ENCODE measurements around the gene FBXW11. TPM values are rescaled to one million over a fixed set of nuclear protein-coding genes. Genes with fewer than 3 reads are reported as not detected.

The FBXW11 gene
- total RNA-seq, 1 experiment from 2014 or later: 52.2 TPM

DNA sequence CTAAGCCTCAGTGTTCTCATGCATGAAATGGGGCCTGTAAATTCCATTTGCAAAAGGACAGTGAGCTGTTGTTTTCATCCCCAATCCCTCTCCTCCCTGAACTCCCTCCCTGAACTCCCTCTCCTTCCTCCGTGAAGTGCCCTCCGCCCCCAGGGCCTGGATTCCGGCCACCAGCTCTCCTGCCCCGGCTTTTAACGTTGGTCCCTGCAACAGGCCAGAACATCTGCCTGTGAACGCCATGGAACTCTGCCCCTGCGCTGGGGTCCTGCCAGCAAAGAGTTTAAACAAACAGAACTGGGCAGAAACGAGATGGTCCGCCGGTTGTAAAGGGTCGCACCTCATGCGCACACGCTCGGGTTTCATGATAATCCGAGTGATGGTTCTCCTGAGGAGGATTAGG, 158.4 kb downstream of the FBXW11 start:
- ATAC-seq (no peak), DNase-seq (ENCODE audit: low spot score) (no peak)
- H3K27ac Mint-ChIP-seq: no peak overlapping the region; the same call in 1 of the 2 replicates
- POLR2A ChIA-PET: no interaction called here
- CTCF ChIA-PET: no interaction called here
- no peaks in the 10 kb centered on the region for H3K9me3 Mint-ChIP-seq
- no peaks in the 10 kb centered on the region for H3K27me3 Mint-ChIP-seq (ENCODE audit: low read depth)
- peaks cover 8% of the 10 kb centered on the region for H3K4me1 Mint-ChIP-seq
- no peak overlapping the region for H3K4me3 Mint-ChIP-seq
- TF ChIP-seq ZNF671 (CRISPR knock-in tag; IDR thresholded peaks at IDR 0.05) (no peak), JAZF1 (CRISPR knock-in tag; IDR thresholded peaks at IDR 0.05) (no peak), NFYB (CRISPR knock-in tag; conservative IDR thresholded peaks at IDR 0.05; ENCODE audit: low read depth) (no peak), NFATC4 (CRISPR knock-in tag; IDR thresholded peaks at IDR 0.05) (no peak), ETV6 (CRISPR knock-in tag; IDR thresholded peaks at IDR 0.05) (no peak), SMAD4 (CRISPR knock-in tag; IDR thresholded peaks at IDR 0.05) (no peak)
- TF ChIP-seq, protein P1, sequence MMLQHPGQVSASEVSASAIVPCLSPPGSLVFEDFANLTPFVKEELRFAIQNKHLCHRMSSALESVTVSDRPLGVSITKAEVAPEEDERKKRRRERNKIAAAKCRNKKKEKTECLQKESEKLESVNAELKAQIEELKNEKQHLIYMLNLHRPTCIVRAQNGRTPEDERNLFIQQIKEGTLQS (CRISPR knock-in tag; conservative IDR thresholded peaks at IDR 0.05): no peak
- TF ChIP-seq, protein P2, sequence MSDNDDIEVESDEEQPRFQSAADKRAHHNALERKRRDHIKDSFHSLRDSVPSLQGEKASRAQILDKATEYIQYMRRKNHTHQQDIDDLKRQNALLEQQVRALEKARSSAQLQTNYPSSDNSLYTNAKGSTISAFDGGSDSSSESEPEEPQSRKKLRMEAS (CRISPR knock-in tag; IDR thresholded peaks at IDR 0.05): no peak
- TF ChIP-seq, protein P3, sequence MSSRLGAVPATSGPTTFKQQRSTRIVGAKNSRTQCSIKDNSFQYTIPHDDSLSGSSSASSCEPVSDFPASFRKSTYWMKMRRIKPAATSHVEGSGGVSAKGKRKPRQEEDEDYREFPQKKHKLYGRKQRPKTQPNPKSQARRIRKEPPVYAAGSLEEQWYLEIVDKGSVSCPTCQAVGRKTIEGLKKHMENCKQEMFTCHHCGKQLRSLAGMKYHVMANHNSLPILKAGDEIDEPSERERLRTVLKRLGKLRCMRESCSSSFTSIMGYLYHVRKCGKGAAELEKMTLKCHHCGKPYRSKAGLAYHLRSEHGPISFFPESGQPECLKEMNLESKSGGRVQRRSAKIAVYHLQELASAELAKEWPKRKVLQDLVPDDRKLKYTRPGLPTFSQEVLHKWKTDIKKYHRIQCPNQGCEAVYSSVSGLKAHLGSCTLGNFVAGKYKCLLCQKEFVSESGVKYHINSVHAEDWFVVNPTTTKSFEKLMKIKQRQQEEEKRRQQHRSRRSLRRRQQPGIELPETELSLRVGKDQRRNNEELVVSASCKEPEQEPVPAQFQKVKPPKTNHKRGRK (CRISPR knock-in tag; IDR thresholded peaks at IDR 0.05; ENCODE audit: borderline replicate concordance): no peak
- TF ChIP-seq, protein P4, sequence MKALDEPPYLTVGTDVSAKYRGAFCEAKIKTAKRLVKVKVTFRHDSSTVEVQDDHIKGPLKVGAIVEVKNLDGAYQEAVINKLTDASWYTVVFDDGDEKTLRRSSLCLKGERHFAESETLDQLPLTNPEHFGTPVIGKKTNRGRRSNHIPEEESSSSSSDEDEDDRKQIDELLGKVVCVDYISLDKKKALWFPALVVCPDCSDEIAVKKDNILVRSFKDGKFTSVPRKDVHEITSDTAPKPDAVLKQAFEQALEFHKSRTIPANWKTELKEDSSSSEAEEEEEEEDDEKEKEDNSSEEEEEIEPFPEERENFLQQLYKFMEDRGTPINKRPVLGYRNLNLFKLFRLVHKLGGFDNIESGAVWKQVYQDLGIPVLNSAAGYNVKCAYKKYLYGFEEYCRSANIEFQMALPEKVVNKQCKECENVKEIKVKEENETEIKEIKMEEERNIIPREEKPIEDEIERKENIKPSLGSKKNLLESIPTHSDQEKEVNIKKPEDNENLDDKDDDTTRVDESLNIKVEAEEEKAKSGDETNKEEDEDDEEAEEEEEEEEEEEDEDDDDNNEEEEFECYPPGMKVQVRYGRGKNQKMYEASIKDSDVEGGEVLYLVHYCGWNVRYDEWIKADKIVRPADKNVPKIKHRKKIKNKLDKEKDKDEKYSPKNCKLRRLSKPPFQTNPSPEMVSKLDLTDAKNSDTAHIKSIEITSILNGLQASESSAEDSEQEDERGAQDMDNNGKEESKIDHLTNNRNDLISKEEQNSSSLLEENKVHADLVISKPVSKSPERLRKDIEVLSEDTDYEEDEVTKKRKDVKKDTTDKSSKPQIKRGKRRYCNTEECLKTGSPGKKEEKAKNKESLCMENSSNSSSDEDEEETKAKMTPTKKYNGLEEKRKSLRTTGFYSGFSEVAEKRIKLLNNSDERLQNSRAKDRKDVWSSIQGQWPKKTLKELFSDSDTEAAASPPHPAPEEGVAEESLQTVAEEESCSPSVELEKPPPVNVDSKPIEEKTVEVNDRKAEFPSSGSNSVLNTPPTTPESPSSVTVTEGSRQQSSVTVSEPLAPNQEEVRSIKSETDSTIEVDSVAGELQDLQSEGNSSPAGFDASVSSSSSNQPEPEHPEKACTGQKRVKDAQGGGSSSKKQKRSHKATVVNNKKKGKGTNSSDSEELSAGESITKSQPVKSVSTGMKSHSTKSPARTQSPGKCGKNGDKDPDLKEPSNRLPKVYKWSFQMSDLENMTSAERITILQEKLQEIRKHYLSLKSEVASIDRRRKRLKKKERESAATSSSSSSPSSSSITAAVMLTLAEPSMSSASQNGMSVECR (CRISPR knock-in tag; IDR thresholded peaks at IDR 0.05; ENCODE audit: borderline replicate concordance): no peak
- H3K36me3 Mint-ChIP-seq: no peaks in the 10 kb centered on the region

DNA sequence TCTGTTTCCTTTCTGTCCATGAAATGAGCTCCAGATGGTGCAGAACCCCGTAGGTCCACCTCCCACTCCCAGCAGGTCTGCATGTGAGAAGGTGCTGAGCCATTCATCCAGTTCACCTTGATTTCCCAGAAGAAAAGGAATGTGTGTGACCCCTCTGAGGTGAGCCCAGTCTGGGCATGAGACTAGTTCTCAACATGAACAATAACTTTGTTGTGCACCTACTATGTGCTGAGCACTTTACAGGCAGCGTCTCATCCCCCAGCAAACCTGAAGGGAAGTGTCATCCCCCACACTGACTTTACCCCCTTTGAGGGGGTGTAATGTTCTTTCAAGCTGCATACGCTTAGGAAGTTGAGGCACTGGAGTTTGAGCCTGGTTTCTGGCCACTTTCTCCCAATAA, 159.4 kb downstream of the FBXW11 start:
- CTCF ChIA-PET: interaction anchor here (1.0 to 1.9 kb wide), 2 partner anchors 11 to 341 kb away, joined by 3 to 13 read pairs; partner anchors contain the start of gene STK10
- TF ChIP-seq, protein P5, sequence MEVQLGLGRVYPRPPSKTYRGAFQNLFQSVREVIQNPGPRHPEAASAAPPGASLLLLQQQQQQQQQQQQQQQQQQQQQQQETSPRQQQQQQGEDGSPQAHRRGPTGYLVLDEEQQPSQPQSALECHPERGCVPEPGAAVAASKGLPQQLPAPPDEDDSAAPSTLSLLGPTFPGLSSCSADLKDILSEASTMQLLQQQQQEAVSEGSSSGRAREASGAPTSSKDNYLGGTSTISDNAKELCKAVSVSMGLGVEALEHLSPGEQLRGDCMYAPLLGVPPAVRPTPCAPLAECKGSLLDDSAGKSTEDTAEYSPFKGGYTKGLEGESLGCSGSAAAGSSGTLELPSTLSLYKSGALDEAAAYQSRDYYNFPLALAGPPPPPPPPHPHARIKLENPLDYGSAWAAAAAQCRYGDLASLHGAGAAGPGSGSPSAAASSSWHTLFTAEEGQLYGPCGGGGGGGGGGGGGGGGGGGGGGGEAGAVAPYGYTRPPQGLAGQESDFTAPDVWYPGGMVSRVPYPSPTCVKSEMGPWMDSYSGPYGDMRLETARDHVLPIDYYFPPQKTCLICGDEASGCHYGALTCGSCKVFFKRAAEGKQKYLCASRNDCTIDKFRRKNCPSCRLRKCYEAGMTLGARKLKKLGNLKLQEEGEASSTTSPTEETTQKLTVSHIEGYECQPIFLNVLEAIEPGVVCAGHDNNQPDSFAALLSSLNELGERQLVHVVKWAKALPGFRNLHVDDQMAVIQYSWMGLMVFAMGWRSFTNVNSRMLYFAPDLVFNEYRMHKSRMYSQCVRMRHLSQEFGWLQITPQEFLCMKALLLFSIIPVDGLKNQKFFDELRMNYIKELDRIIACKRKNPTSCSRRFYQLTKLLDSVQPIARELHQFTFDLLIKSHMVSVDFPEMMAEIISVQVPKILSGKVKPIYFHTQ (CRISPR knock-in tag; IDR thresholded peaks at IDR 0.05): no peak
- no peak for TF ChIP-seq ZNF423 (CRISPR knock-in tag; IDR thresholded peaks at IDR 0.05)
- TF ChIP-seq NFE2L1 (CRISPR knock-in tag; IDR thresholded peaks at IDR 0.05): no peak
- TF ChIP-seq ZNF317 (CRISPR knock-in tag; IDR thresholded peaks at IDR 0.05; ENCODE audit: borderline replicate concordance, low read depth): no peak
- TF ChIP-seq HMGA2 (CRISPR knock-in tag; IDR thresholded peaks at IDR 0.05): no peak
- no peak for TF ChIP-seq ESRRA (CRISPR knock-in tag; IDR thresholded peaks at IDR 0.05; ENCODE audit: borderline replicate concordance)
- no peak for TF ChIP-seq TCF7 (CRISPR knock-in tag; IDR thresholded peaks at IDR 0.05; ENCODE audit: low read depth)
- TF ChIP-seq, protein P6, sequence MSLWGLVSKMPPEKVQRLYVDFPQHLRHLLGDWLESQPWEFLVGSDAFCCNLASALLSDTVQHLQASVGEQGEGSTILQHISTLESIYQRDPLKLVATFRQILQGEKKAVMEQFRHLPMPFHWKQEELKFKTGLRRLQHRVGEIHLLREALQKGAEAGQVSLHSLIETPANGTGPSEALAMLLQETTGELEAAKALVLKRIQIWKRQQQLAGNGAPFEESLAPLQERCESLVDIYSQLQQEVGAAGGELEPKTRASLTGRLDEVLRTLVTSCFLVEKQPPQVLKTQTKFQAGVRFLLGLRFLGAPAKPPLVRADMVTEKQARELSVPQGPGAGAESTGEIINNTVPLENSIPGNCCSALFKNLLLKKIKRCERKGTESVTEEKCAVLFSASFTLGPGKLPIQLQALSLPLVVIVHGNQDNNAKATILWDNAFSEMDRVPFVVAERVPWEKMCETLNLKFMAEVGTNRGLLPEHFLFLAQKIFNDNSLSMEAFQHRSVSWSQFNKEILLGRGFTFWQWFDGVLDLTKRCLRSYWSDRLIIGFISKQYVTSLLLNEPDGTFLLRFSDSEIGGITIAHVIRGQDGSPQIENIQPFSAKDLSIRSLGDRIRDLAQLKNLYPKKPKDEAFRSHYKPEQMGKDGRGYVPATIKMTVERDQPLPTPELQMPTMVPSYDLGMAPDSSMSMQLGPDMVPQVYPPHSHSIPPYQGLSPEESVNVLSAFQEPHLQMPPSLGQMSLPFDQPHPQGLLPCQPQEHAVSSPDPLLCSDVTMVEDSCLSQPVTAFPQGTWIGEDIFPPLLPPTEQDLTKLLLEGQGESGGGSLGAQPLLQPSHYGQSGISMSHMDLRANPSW (CRISPR knock-in tag; conservative IDR thresholded peaks at IDR 0.05; ENCODE audit: low read depth): no peak
- TF ChIP-seq, protein P7, sequence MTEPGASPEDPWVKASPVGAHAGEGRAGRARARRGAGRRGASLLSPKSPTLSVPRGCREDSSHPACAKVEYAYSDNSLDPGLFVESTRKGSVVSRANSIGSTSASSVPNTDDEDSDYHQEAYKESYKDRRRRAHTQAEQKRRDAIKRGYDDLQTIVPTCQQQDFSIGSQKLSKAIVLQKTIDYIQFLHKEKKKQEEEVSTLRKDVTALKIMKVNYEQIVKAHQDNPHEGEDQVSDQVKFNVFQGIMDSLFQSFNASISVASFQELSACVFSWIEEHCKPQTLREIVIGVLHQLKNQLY (CRISPR knock-in tag; IDR thresholded peaks at IDR 0.05): no peak
- TF ChIP-seq NFATC4 (CRISPR knock-in tag; IDR thresholded peaks at IDR 0.05): no peak
- no peak for TF ChIP-seq SMAD4 (CRISPR knock-in tag; IDR thresholded peaks at IDR 0.05)

More for the DNA sequence above, 159.4 kb downstream of the FBXW11 start:
- POLR2A ChIA-PET: no interaction called here
- Mint-ChIP-seq H3K27me3 (ENCODE audit: low read depth) (no peaks in the 10 kb centered on the region), H3K4me3 (no peak overlapping the region), H3K36me3 (no peaks in the 10 kb centered on the region), H3K9me3 (no peaks in the 10 kb centered on the region), H3K4me1 (peaks cover 8% of the 10 kb centered on the region), H3K27ac (no peak overlapping the region)
- no peak for ATAC-seq
- DNase-seq (ENCODE audit: low spot score): no peak
